GM18498 (cell line): ENCODE data around the gene SPAG5.

Source experiments
- ATAC-seq: cut with Tn5 transposase; IDR thresholded peaks from one replicate; pipeline ENCODE4 v1.9.1; 2021; ENCODE audit warnings: mild to moderate bottlenecking, moderate library complexity; ENCODE audit not compliant: unreplicated experiment

Gene SPAG5

GRCh38 chr17:28598799-28599310, at the start of gene SPAG5:
Gene SPAG5 (minus strand): TSS chr17:28599025. CDS start chr17:28598946, 79 bp downstream.
- ATAC-seq, result peak; percentile 87

GRCh38 chr17:28646039-28646754, 47.4 kb upstream of the SPAG5 start:
- no peak for ATAC-seq

- ATAC-seq, result no peak
Observed at GRCh38 chr17:28645576-28645939, 46.7 kb upstream of the SPAG5 start.

- peak; percentile 94 for ATAC-seq
Observed at GRCh38 chr17:28644787-28645575, 46.2 kb upstream of the SPAG5 start, which contains the start of gene BLTP2. Gene BLTP2 (minus strand): TSS chr17:28645158. CDS start chr17:28645056, 102 bp downstream.

GRCh38 chr17:28643983-28644786, 45.4 kb upstream of the SPAG5 start:
- peak; percentile 11 for ATAC-seq

GRCh38 chr17:28641579-28641978, 42.8 kb upstream of the SPAG5 start:
- no peak for ATAC-seq

- ATAC-seq, result no peak
Observed at GRCh38 chr17:28635506-28635905, 36.7 kb upstream of the SPAG5 start.

GRCh38 chr17:28634206-28634865, 35.5 kb upstream of the SPAG5 start:
- no peak for ATAC-seq

- ATAC-seq, result no peak
Observed at GRCh38 chr17:28626818-28627217, 28.0 kb upstream of the SPAG5 start.

- ATAC-seq, result no peak
Observed at GRCh38 chr17:28624148-28624547, 25.3 kb upstream of the SPAG5 start.

GRCh38 chr17:28623696-28624095, 24.9 kb upstream of the SPAG5 start:
- no peak for ATAC-seq

GRCh38 chr17:28622186-28622585, 23.4 kb upstream of the SPAG5 start:
- no peak for ATAC-seq

- ATAC-seq, result no peak
Observed at GRCh38 chr17:28620010-28620409, 21.2 kb upstream of the SPAG5 start.

GRCh38 chr17:28618464-28618863, 19.6 kb upstream of the SPAG5 start:
- ATAC-seq, result no peak

- ATAC-seq, result no peak
Observed at GRCh38 chr17:28616281-28616680, 17.5 kb upstream of the SPAG5 start.

- ATAC-seq, result no peak
Observed at GRCh38 chr17:28615260-28615940, 16.6 kb upstream of the SPAG5 start.

- no peak for ATAC-seq
Observed at GRCh38 chr17:28613931-28614381, 15.1 kb upstream of the SPAG5 start, which contains the start of gene RSKR. Gene RSKR (minus strand): TSS chr17:28614185. CDS start chr17:28614161, 24 bp downstream.

GRCh38 chr17:28612936-28613872, 14.4 kb upstream of the SPAG5 start:
- no peak for ATAC-seq

GRCh38 chr17:28612531-28612930, 13.7 kb upstream of the SPAG5 start:
- ATAC-seq, result no peak
